Activated CD4-positive, alpha-beta T cell treated with anti-CD3 and anti-CD28 coated beads, Interleukin-2, amount 10 ng/mL, durations not matched to agents 24 days and 14 days (primary cell): ENCODE data around the gene ENSA. TPM values are rescaled to one million over a fixed set of nuclear protein-coding genes. Genes with fewer than 3 reads are reported as not detected.
"Not testable (repeated sequence)": the region's sequence is repeated elsewhere in the genome, so short reads cannot be mapped to it uniquely, and the experiment has no call there.

Source experiments
- DNase-seq: peaks from one replicate; pipeline ENCODE4 v3.0.0; 2022
- H3K27ac Mint-ChIP-seq: one replicate; pipeline ENCODE4 v1.8.0; 2022; ENCODE audit warnings: mild to moderate bottlenecking, mixed read lengths
- H3K27me3 Mint-ChIP-seq: one replicate; pipeline ENCODE4 v1.8.0; 2022; ENCODE audit warnings: mixed read lengths
- H3K36me3 Mint-ChIP-seq: one replicate; pipeline ENCODE4 v1.8.0; 2022; ENCODE audit warnings: low read depth, mild to moderate bottlenecking, mixed read lengths
- H3K4me1 Mint-ChIP-seq: one replicate; pipeline ENCODE4 v1.8.0; 2021; ENCODE audit warnings: mixed read lengths
- H3K4me3 Mint-ChIP-seq: one replicate; pipeline ENCODE4 v1.8.0; 2022; ENCODE audit warnings: mild to moderate bottlenecking, moderate library complexity, mixed read lengths
- H3K9me3 Mint-ChIP-seq: one replicate; pipeline ENCODE4 v1.8.0; 2021; ENCODE audit warnings: mixed read lengths
- intact Hi-C: fragments of 100-400 bp; cut with micrococcal nuclease; formaldehyde crosslinking; loops from one replicate; pipeline ENCODE4 v1.15.1; 2023
- total RNA-seq: library from RNA; stranded (reverse); gene quantifications from 2 replicates; pipeline ENCODE4 v1.2.3, GENCODE V29; 2022

Gene ENSA
- total RNA-seq, 1 donor from 2014 or later, result 248 TPM

GRCh38 chr1:150574260-150575071 is 54.9 kb downstream of the ENSA start:
- DNase-seq, result peak; percentile 73
- peaks cover 92% of the 10 kb centered on the region for H3K36me3 Mint-ChIP-seq
- H3K9me3 Mint-ChIP-seq, result no peaks in the 10 kb centered on the region
- no peaks in the 10 kb centered on the region for H3K27me3 Mint-ChIP-seq
- H3K4me3 Mint-ChIP-seq, result peak overlapping the region; percentile 94
- intact Hi-C loops, result loop anchor here (5.0 kb wide), 1 partner anchor 123 kb away; the partner anchor contains the start of gene GOLPH3L
- H3K4me1 Mint-ChIP-seq, result peaks cover 43% of the 10 kb centered on the region
- peak overlapping the region; percentile 94 for H3K27ac Mint-ChIP-seq

GRCh38 chr1:150573648-150574071 is 55.8 kb downstream of the ENSA start:
- Mint-ChIP-seq H3K27ac (peak overlapping the region; percentile 93), H3K4me1 (peaks cover 50% of the 10 kb centered on the region), H3K36me3 (peaks cover 91% of the 10 kb centered on the region), H3K4me3 (peak overlapping the region; percentile 94)
- H3K27me3 Mint-ChIP-seq, H3K9me3 Mint-ChIP-seq, intact Hi-C loops: not testable (repeated sequence)
- peak; percentile 75 for DNase-seq

DNA sequence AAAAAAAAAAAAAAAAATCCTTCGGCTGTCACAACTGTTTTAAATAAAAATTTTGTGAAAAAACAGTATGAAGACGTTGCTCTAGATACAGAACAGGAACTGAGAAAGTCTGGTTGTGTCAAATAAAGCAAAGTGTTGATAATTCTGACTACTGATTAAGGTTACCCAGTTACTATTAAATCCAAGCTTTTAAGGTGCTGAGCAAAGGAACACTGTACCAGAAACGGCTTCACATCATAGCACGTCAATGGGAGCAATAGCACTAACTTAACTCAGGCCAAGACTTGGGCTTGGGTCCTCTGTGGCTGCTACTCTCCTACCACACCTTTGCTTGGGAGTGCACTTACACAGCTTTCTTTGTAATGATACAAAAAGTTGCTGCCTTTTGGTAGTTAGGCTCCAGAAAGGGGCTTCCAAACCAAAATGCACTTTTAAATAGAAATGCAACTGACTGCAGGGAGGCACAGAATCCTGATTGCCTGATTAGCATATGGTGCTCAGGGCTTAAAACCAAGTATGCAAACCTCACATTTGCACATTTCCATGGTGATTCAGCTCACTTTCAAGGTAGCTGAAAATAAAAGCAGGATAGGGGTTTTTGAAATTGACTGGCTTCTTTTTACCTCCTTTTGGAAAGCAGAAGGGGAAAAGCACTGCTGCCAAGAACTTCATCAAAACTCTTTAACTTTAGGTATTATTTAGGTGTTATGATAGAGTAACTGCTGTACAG is 56.3 kb downstream of the ENSA start:
- H3K4me3 Mint-ChIP-seq, result peak overlapping the region; percentile 94
- DNase-seq, result peak; percentile 75
- no peaks in the 10 kb centered on the region for H3K9me3 Mint-ChIP-seq
- H3K27ac Mint-ChIP-seq, result peak overlapping the region; percentile 93
- intact Hi-C loops, result no loop called here
- no peaks in the 10 kb centered on the region for H3K27me3 Mint-ChIP-seq
- H3K4me1 Mint-ChIP-seq, result peaks cover 53% of the 10 kb centered on the region
- peaks cover 87% of the 10 kb centered on the region for H3K36me3 Mint-ChIP-seq

Other genes with a start within 250 kb of the ENSA start
- gene TARS2, start 142.2 kb downstream of the ENSA start, total RNA-seq, result 68.8 and 77.4 TPM in 2 replicates
- gene ECM1, start 121.5 kb downstream of the ENSA start, total RNA-seq, result 1.5 and 2.4 TPM in 2 replicates
- not detected in 2 replicates for gene FALEC, start 113.9 kb downstream of the ENSA start, total RNA-seq
- gene ADAMTSL4, start 80.2 kb downstream of the ENSA start, total RNA-seq, result 1.3 and 1.8 TPM in 2 replicates
- 278 and 280 TPM in 2 replicates for gene MCL1, start 50.0 kb downstream of the ENSA start, total RNA-seq
- 19.6 and 19.8 TPM in 2 replicates for gene GOLPH3L, start 67.5 kb upstream of the ENSA start, total RNA-seq
- not detected in 2 replicates for gene HORMAD1, start 91.3 kb upstream of the ENSA start, total RNA-seq
- gene CTSS, start 136.2 kb upstream of the ENSA start, total RNA-seq, result 26.9 and 28.3 TPM in 2 replicates
- gene CTSK, start 178.6 kb upstream of the ENSA start, total RNA-seq, result 1.3 and 2.1 TPM in 2 replicates
- 30.3 and 33.6 TPM in 2 replicates for gene ARNT, start 247.0 kb upstream of the ENSA start, total RNA-seq